ENCODE results near the gene TP53BP1. TPM values are rescaled to one million over a fixed set of nuclear protein-coding genes. Genes with fewer than 3 reads are reported as not detected.

Gene TP53BP1
- total RNA-seq, 2 donors from 2014 or later: 23.1 to 34.2 TPM

DNA sequence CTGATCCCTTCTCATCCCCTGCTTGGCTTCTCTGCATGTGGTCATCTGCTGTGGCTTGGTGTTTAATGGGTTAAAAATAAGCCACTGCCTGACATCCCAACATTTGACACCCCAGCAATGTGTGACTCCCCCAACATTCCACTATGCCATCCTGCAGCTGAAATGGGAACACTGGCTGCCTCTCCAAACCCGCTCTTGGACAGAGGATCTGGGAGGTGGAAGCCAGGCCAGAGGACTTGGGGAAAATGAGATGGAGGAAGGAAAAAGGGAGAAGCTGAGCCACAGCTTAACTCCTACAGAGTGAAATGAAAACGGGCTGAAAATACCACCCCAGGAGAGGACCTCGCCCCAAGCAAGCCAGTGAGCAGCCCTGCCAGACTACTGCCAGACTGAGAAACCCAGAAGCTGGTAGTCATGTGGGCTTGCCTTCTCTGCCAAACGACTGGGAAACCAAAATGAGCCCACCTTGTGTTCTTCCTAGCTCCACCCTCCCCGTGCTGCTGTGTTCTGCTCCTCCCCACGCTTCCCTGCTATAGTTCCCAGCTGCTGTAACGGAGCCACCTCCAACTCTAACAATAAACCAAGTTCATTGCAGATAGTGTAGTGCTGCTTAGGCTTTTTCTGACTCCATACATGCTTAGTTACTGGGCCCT lies 38.2 kb upstream of the TP53BP1 start:
- TF ChIP-seq, protein P1, sequence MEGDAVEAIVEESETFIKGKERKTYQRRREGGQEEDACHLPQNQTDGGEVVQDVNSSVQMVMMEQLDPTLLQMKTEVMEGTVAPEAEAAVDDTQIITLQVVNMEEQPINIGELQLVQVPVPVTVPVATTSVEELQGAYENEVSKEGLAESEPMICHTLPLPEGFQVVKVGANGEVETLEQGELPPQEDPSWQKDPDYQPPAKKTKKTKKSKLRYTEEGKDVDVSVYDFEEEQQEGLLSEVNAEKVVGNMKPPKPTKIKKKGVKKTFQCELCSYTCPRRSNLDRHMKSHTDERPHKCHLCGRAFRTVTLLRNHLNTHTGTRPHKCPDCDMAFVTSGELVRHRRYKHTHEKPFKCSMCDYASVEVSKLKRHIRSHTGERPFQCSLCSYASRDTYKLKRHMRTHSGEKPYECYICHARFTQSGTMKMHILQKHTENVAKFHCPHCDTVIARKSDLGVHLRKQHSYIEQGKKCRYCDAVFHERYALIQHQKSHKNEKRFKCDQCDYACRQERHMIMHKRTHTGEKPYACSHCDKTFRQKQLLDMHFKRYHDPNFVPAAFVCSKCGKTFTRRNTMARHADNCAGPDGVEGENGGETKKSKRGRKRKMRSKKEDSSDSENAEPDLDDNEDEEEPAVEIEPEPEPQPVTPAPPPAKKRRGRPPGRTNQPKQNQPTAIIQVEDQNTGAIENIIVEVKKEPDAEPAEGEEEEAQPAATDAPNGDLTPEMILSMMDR (IDR thresholded peaks at IDR 0.05): no peak
- Histone ChIP-seq H3K4me1 (peaks cover 0 to 4% of the 10 kb centered on the region in 2 donors), H3K9me3 (no peaks in the 10 kb centered on the region), H3K27me3 (no peaks in the 10 kb centered on the region), H3K36me3 (peaks cover 12% of the 10 kb centered on the region), H3K4me3 (no peak overlapping the region), H3K27ac (no peak overlapping the region)
- peak; percentile 53 for DNase-seq (ENCODE audit: low spot score)

DNA sequence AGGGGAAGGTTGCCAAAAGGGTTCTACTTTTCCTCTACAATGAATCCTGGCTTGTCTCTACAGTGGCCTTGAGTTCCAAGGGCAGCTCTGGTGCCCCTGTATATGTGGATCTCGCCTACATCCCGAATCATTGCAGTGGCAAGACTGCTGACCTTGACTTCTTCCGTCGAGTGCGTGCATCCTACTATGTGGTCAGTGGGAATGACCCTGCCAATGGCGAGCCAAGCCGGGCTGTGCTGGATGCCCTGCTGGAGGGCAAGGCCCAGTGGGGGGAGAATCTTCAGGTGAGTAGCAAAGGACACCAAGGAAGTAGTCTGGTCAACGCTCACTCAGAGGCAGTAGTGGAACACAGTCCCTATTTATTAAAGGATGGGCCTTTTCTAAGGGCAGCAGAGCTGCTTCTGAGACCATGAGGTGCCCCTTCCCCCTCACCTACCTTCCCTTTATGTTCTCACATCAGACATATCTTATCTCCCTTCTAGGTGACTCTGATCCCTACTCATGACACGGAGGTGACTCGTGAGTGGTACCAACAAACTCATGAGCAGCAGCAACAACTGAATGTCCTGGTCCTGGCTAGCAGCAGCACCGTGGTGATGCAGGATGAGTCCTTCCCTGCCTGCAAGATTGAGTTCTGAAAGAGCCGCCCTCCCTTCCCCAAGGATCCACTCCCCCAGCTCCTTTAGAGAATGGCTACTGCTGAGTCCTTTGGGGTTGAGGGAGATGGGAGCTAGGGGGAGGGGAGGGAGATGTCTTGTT lies 36.8 kb upstream of the TP53BP1 start:
- H3K4me1 ChIP-seq: peaks cover 0 to 4% of the 10 kb centered on the region in 2 donors
- TF ChIP-seq, protein P1 (IDR thresholded peaks at IDR 0.05): no peak
- no peak overlapping the region for H3K4me3 ChIP-seq
- H3K27me3 ChIP-seq: no peaks in the 10 kb centered on the region
- H3K36me3 ChIP-seq: peaks cover 14% of the 10 kb centered on the region
- no peak overlapping the region for H3K27ac ChIP-seq
- DNase-seq (ENCODE audit: low spot score): peak; percentile 36
- no peaks in the 10 kb centered on the region for H3K9me3 ChIP-seq

DNA sequence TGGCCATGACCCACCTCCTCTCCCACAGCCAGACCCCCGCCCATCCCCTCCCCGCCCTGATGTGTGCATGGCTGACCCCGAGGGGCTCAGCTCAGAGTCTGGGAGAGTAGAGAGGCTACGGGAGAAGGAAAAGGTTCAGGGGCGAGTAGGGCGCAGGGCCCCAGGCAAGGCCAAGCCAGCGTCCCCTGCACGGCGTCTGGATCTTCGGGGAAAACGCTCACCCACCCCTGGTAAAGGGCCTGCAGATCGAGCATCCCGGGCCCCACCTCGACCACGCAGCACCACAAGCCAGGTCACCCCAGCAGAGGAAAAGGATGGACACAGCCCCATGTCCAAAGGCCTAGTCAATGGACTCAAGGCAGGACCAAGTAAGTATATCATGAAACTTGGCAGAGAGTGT lies 36.2 kb upstream of the TP53BP1 start:
- Histone ChIP-seq H3K4me3 (no peak overlapping the region), H3K27me3 (no peaks in the 10 kb centered on the region), H3K27ac (no peak overlapping the region), H3K9me3 (no peaks in the 10 kb centered on the region), H3K4me1 (peaks cover 0 to 4% of the 10 kb centered on the region in 2 donors), H3K36me3 (peaks cover 14% of the 10 kb centered on the region)
- TF ChIP-seq, protein P1 (IDR thresholded peaks at IDR 0.05): no peak
- DNase-seq (ENCODE audit: low spot score): peak; percentile 30

DNA sequence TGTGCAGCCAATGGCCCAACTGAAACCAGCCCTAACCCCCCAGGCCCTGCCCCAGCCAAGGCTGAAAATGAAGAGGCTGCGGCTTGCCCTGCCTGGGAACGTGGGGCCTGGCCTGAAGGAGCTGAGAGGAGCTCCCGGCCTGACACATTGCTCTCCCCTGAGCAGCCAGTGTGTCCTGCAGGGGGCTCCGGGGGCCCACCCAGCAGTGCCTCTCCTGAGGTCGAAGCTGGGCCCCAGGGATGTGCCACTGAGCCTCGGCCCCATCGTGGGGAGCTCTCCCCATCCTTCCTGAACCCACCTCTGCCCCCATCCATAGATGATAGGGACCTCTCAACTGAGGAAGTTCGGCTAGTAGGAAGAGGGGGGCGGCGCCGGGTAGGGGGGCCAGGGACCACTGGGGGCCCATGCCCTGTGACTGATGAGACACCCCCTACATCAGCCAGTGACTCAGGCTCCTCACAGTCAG lies 35.6 kb upstream of the TP53BP1 start:
- Histone ChIP-seq H3K27ac (no peak overlapping the region), H3K36me3 (peaks cover 18% of the 10 kb centered on the region), H3K4me3 (no peak overlapping the region), H3K27me3 (no peaks in the 10 kb centered on the region), H3K4me1 (peaks cover 0 to 4% of the 10 kb centered on the region in 2 donors), H3K9me3 (no peaks in the 10 kb centered on the region)
- no peak for DNase-seq (ENCODE audit: low spot score)
- TF ChIP-seq, protein P1 (IDR thresholded peaks at IDR 0.05): no peak

DNA sequence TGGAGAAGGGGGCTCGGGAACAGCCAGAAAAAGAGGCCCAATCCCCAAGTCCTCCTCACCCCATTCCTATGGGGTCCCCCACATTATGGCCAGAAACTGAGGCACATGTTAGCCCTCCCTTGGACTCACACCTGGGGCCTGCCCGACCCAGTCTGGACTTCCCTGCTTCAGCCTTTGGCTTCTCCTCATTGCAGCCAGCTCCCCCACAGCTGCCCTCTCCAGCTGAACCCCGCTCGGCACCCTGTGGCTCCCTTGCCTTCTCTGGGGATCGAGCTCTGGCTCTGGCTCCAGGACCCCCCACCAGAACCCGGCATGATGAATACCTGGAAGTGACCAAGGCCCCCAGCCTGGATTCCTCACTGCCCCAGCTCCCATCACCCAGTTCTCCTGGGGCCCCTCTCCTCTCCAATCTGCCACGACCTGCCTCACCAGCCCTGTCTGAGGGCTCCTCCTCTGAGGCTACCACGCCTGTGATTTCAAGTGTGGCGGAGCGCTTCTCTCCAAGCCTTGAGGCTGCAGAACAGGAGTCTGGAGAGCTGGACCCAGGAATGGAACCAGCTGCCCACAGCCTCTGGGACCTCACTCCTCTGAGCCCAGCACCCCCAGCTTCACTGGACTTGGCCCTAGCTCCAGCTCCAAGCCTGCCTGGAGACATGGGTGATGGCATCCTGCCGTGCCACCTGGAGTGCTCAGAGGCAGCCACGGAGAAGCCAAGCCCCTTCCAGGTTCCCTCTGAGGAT lies 35.0 kb upstream of the TP53BP1 start:
- Histone ChIP-seq H3K9me3 (no peaks in the 10 kb centered on the region), H3K27me3 (no peaks in the 10 kb centered on the region), H3K4me1 (peaks cover 0 to 4% of the 10 kb centered on the region in 2 donors), H3K36me3 (peaks cover 24% of the 10 kb centered on the region), H3K27ac (no peak overlapping the region), H3K4me3 (no peak overlapping the region)
- DNase-seq (ENCODE audit: low spot score): no peak
- TF ChIP-seq, protein P1 (IDR thresholded peaks at IDR 0.05): no peak

All from right atrium auricular region (tissue), 2 donors.